HG02763 (cell line): ENCODE measurements around the gene VGLL4.
"Not testable (repeated sequence)": the region's sequence is repeated elsewhere in the genome, so short reads cannot be mapped to it uniquely, and the experiment has no call there.

Experiments used
- ATAC-seq: cut with Tn5 transposase; IDR thresholded peaks from one replicate; pipeline ENCODE4 v1.9.1; 2021; ENCODE audit warnings: mild to moderate bottlenecking, moderate library complexity; ENCODE audit not compliant: unreplicated experiment

Gene VGLL4

GRCh38 chr3:11643605-11644087 lies at the start of gene VGLL4:
Gene VGLL4 (minus strand): TSS chr3:11643915. CDS start chr3:11643518, 397 bp downstream.
- peak; percentile 58 for ATAC-seq

GRCh38 chr3:11692532-11692813 lies 48.8 kb upstream of the VGLL4 start:
- ATAC-seq: no peak

- ATAC-seq: no peak
Observed at GRCh38 chr3:11691767-11692531, 48.2 kb upstream of the VGLL4 start.

GRCh38 chr3:11690863-11691766 lies 47.4 kb upstream of the VGLL4 start:
- ATAC-seq: no peak

GRCh38 chr3:11689749-11690148 lies 46.0 kb upstream of the VGLL4 start:
- no peak for ATAC-seq

- ATAC-seq: not testable (repeated sequence)
Observed at GRCh38 chr3:11684980-11685379, 41.3 kb upstream of the VGLL4 start.

GRCh38 chr3:11680509-11680908 lies 36.8 kb upstream of the VGLL4 start:
- ATAC-seq: no peak

- ATAC-seq: no peak
Observed at GRCh38 chr3:11679964-11680363, 36.2 kb upstream of the VGLL4 start.

GRCh38 chr3:11672363-11672762 lies 28.6 kb upstream of the VGLL4 start:
- ATAC-seq: no peak

- peak; percentile 64 for ATAC-seq
Observed at GRCh38 chr3:11671648-11672100, 28.0 kb upstream of the VGLL4 start.

GRCh38 chr3:11668243-11669235 lies 24.8 kb upstream of the VGLL4 start:
- ATAC-seq: no peak

GRCh38 chr3:11665331-11665730 lies 21.6 kb upstream of the VGLL4 start:
- ATAC-seq: no peak

- ATAC-seq: no peak
Observed at GRCh38 chr3:11662392-11662990, 18.8 kb upstream of the VGLL4 start.

- ATAC-seq: no peak
Observed at GRCh38 chr3:11661827-11662226, 18.1 kb upstream of the VGLL4 start.

GRCh38 chr3:11661052-11661656 lies 17.4 kb upstream of the VGLL4 start:
- ATAC-seq: no peak

- ATAC-seq: no peak
Observed at GRCh38 chr3:11660242-11660641, 16.5 kb upstream of the VGLL4 start.

GRCh38 chr3:11658180-11658579 lies 14.5 kb upstream of the VGLL4 start:
- no peak for ATAC-seq

- ATAC-seq: no peak
Observed at GRCh38 chr3:11655196-11655928, 11.6 kb upstream of the VGLL4 start.

GRCh38 chr3:11654166-11654565 lies 10.5 kb upstream of the VGLL4 start:
- no peak for ATAC-seq
